ENCODE results near the gene MPST. TPM values are rescaled to one million over a fixed set of nuclear protein-coding genes. Genes with fewer than 3 reads are reported as not detected.

The MPST gene
- total RNA-seq, 1 donor from 2014 or later = 215 TPM

DNA sequence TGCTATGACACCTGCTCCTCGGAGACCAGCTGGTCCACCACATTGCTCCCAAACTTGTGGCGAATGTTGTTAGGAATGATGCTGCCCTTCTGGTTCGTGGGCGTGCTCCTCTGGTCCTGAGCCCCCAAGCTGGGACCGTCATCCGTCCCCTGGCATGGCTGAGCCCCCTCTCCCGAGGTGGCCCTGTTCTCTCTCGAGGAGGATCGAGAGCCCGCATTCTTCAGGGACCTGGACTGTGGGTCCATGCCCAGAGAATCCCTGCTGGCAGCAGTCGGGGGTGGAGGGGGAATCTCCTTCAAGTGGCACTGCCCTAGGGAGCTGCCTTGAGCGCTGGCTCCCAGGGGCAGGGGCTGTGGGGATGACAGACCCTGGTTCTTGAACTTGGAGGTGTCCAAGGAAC lies 17.7 kb upstream of the MPST start:
- DNase-seq (ENCODE audit: low read depth) = no peak
- no peak overlapping the region for H3K4me3 ChIP-seq (ENCODE audit: low read depth, low read length)
- no peak for TF ChIP-seq CTCF (conservative IDR thresholded peaks at IDR 0.05; ENCODE audit: low read depth, low read length)

DNA sequence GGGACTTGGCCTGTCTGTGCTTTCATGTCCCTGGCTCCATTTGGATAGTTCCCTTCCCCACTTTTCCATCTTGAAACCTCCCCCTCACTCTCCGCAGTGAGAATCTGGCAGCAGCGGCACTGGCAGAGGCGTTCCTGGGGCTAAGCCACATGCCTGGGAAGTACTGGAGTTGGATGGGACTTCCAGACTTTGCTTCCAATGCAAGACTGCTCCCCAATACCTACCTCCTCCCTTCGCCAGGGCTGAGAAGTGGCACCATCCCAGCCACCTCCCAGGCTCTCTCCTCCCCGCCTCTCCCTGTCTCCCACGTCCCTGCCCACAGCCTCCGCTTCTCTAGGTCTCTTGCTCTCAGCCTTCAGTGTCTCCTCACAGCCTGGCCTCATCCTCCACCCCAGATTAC lies 16.9 kb upstream of the MPST start:
- no peak for TF ChIP-seq CTCF (conservative IDR thresholded peaks at IDR 0.05; ENCODE audit: low read depth, low read length)
- DNase-seq (ENCODE audit: low read depth) = no peak
- no peak overlapping the region for H3K4me3 ChIP-seq (ENCODE audit: low read depth, low read length)

DNA sequence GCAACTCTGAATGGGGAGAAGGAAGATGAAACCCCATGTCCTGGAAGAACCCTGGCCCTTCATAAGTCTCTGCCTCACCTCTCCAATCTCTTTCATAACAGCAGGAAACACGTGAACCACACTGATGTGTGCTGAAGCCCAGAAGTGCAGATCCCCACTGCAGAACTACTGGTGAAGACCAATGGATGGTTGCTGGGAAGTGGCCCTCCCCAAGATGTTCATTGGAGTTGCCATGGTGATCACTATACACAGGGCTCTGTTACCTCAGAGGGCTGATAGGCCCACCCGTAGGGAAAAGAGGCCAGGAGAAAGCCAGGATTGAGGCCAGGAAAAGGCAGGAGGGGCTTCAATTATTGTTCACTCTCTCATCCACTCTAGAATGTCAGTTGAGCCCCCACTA lies 11.9 kb upstream of the MPST start:
- no peak for DNase-seq (ENCODE audit: low read depth)
- no peak overlapping the region for H3K4me3 ChIP-seq (ENCODE audit: low read depth, low read length)
- TF ChIP-seq CTCF (conservative IDR thresholded peaks at IDR 0.05; ENCODE audit: low read depth, low read length) = no peak

DNA sequence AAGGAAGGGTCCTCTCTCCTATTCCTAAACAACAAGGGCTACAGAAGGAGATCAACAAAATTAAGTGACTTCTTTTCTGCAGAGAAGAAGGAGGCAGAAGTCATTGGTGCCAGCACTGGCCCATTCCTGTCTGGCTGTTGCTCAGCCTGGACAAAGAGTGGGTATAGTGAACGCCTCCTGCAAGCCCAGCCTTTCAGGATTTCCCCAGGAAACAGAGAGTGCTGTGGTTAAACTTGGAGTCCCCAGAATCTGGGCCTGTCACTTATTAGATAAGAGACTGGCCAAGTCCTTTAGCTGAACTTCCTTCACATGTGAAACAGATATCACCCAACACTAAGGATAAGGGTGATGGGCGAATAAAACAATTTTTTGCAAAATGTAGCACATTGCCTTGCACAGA lies 11.2 kb upstream of the MPST start:
- no peak for DNase-seq (ENCODE audit: low read depth)
- H3K4me3 ChIP-seq (ENCODE audit: low read depth, low read length) = no peak overlapping the region
- no peak for TF ChIP-seq CTCF (conservative IDR thresholded peaks at IDR 0.05; ENCODE audit: low read depth, low read length)

DNA sequence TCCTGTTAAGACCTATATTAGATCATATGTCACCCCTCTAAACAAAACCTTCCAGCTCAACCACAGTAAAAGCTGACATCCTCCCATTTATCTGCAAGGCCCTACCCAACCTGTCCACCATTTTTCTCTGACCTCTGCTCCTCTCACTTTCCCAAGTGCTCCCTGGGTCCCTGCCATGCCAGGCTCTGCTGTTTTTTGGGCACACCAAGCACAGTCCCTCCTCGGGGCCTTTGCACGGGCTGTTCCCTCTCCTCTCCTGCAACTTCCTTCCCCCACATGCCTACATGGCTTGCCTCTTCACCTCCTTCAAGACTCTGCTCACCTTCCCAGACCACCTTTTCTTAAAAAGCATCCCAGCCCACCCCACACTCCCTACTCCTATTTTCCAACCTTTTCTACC lies 10.1 kb upstream of the MPST start:
- no peak overlapping the region for H3K4me3 ChIP-seq (ENCODE audit: low read depth, low read length)
- DNase-seq (ENCODE audit: low read depth) = no peak
- TF ChIP-seq CTCF (conservative IDR thresholded peaks at IDR 0.05; ENCODE audit: low read depth, low read length) = no peak

DNA sequence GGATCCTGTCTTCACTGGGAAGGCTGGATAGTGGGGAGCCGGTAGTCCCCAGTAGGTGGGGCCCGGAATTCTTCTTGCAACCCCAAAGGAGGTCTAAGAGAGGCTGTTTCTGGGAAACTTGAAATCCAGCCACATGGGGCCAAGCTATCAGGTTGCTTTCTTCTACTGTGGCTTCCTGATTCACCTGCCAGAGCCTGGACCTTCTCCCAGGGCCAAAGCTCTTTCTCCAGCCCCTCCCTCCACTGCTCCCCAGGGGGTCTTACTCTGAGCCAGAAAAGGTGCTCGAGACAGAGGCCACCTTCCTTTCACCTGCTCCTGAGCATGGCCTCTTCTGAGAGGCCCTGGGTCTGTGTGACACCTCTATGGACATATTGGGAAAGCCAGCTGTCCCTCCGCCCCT lies 9.4 kb upstream of the MPST start:
- no peak for TF ChIP-seq CTCF (conservative IDR thresholded peaks at IDR 0.05; ENCODE audit: low read depth, low read length)
- DNase-seq (ENCODE audit: low read depth) = no peak
- H3K4me3 ChIP-seq (ENCODE audit: low read depth, low read length) = no peak overlapping the region

DNA sequence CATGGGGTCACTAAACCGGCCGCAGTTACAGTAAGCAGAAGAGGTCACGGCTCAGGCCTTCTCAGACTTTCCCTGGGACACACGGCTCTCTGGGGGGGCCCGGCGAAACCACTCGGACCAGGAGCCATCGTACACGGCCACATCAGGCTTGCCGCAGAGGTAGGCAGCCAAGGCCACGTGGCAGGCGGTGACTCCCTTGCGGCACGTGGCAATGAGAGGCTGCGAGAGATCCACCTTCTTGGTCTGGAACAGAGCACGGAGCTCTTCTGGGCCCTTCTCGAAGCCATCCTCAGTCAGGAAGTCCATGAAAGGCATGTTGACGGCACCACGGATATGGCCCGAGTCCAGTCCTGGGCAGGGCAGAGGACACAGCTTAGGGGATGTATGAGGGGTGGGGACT lies 8.6 kb upstream of the MPST start:
- no peak for TF ChIP-seq CTCF (conservative IDR thresholded peaks at IDR 0.05; ENCODE audit: low read depth, low read length)
- no peak overlapping the region for H3K4me3 ChIP-seq (ENCODE audit: low read depth, low read length)
- no peak for DNase-seq (ENCODE audit: low read depth)

Data from epithelial cell of proximal tubule (primary cell).